ENCODE measurements around the gene OR5AP2. TPM values are rescaled to one million over a fixed set of nuclear protein-coding genes. Genes with fewer than 3 reads are reported as not detected.

The OR5AP2 gene
- total RNA-seq, 4 donors from 2014 or later, result not detected

DNA sequence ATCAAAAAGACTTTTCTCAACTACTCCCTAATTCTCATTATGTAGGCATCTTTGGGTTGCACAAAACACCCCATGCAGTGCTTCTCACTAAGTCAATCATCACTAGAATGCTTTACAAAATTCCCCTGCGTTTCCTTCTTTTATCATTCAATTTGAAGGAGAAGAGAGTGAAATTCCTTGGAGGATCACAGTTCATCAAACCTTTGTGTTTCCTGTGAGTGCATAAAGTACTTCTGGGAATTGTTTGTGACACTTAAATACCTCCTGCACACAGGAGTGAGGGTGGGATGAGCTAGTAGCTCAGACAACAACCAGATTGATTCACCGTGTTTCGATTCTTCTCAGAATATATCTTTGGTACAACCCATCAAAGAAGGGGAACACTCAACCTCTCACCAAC, 17.5 kb upstream of the OR5AP2 start:
- Histone ChIP-seq H3K36me3 (no peaks in the 10 kb centered on the region), H3K27me3 (no peaks in the 10 kb centered on the region), H3K9me3 (no peaks in the 10 kb centered on the region), H3K27ac (no peak overlapping the region), H3K4me1 (no peaks in the 10 kb centered on the region), H3K4me3 (no peak overlapping the region)
- TF ChIP-seq, protein P1, sequence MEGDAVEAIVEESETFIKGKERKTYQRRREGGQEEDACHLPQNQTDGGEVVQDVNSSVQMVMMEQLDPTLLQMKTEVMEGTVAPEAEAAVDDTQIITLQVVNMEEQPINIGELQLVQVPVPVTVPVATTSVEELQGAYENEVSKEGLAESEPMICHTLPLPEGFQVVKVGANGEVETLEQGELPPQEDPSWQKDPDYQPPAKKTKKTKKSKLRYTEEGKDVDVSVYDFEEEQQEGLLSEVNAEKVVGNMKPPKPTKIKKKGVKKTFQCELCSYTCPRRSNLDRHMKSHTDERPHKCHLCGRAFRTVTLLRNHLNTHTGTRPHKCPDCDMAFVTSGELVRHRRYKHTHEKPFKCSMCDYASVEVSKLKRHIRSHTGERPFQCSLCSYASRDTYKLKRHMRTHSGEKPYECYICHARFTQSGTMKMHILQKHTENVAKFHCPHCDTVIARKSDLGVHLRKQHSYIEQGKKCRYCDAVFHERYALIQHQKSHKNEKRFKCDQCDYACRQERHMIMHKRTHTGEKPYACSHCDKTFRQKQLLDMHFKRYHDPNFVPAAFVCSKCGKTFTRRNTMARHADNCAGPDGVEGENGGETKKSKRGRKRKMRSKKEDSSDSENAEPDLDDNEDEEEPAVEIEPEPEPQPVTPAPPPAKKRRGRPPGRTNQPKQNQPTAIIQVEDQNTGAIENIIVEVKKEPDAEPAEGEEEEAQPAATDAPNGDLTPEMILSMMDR (IDR thresholded peaks at IDR 0.05), result no peak
- TF ChIP-seq EP300 (IDR thresholded peaks at IDR 0.05) (no peak), POLR2A (IDR thresholded peaks at IDR 0.05) (no peak), POLR2AphosphoS5 (IDR thresholded peaks at IDR 0.05) (no peak)
- no peak for ATAC-seq
- 10 to 12% methylated on average over 3 of the region's 3 CpGs for WGBS, 2 donors (ENCODE audit: low coverage in 1 of 2)

DNA sequence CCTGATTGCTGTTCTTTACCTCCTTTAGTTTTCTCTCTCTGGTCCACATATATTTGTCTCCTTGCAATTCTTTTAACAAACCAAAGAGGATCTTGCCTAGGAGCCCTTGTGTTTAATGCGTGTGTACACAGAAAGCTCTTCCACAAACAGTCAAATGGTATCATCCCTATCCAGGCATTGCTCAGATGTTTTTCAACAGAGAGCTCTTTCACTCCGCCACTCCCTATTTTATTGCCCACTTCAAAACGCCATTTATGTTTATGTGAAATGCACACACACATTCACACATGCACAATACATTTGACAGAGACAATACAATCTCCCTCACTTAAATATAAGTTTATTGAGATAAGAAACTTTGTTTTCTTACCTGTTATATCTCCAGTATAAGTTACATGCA, 4.7 kb downstream of the OR5AP2 start:
- no peak for ATAC-seq
- TF ChIP-seq POLR2AphosphoS5 (IDR thresholded peaks at IDR 0.05), result no peak
- TF ChIP-seq EP300 (IDR thresholded peaks at IDR 0.05), result no peak
- TF ChIP-seq, protein P1 (IDR thresholded peaks at IDR 0.05), result no peak
- TF ChIP-seq POLR2A (IDR thresholded peaks at IDR 0.05), result no peak
- H3K27me3 ChIP-seq, result no peaks in the 10 kb centered on the region
- H3K4me1 ChIP-seq, result no peaks in the 10 kb centered on the region
- WGBS, 2 donors (ENCODE audit: low coverage in 1 of 2), result 65 to 78% methylated on average over 3 of the region's 3 CpGs
- peaks cover 0 to 7% (median 0%) of the 10 kb centered on the region in 3 donors for H3K9me3 ChIP-seq
- H3K4me3 ChIP-seq, result no peak overlapping the region
- H3K27ac ChIP-seq, result no peak overlapping the region
- H3K36me3 ChIP-seq, result no peaks in the 10 kb centered on the region

DNA sequence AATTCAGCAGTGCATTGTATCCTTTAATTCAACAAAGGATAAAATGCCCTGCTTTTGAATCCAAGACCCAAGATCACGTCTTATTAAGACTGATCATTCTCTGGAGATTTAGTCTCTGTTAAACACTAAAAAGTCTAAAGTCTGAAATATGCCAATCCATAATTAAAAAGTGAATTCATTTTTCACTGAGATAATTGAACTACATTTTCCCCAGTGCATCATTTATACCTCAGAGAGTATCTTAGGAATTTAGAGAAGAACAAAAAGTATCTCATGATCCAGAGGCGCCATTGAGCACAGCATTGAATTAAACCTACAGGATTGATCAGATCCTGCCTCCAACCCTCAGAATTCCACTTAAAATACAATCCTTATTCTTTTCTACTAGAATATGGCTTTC, 5.4 kb downstream of the OR5AP2 start:
- 61 to 91% methylated on average over 2 of the region's 2 CpGs for whole genome bisulfite sequencing, 2 donors (ENCODE audit: low coverage in 1 of 2)
- Histone ChIP-seq H3K4me3 (no peak overlapping the region), H3K27ac (no peak overlapping the region), H3K27me3 (no peaks in the 10 kb centered on the region), H3K36me3 (no peaks in the 10 kb centered on the region), H3K9me3 (peaks cover 0 to 2% (median 0%) of the 10 kb centered on the region in 3 donors), H3K4me1 (no peaks in the 10 kb centered on the region)
- no peak for TF ChIP-seq POLR2AphosphoS5 (IDR thresholded peaks at IDR 0.05)
- no peak for TF ChIP-seq POLR2A (IDR thresholded peaks at IDR 0.05)
- TF ChIP-seq, protein P1 (IDR thresholded peaks at IDR 0.05), result no peak
- no peak for TF ChIP-seq EP300 (IDR thresholded peaks at IDR 0.05)
- ATAC-seq, result no peak

DNA sequence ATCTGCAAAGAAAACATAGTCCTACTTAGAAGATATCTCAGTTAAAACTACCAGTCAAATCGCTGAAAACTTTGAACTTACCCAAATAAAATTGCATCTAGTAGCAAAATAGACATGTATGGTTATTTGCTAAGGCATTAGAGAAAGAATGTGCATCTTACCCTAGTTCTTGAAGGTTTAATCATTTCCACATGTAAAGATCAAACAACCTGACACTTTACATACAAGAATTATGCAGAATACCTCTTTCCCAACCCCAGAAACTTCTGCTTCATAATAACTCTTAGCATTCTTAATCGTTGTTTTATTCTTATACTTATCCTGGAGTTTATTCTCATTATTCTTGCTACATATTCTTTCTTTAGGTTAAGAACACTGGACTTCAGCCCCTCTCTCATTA, 9.9 kb downstream of the OR5AP2 start:
- Histone ChIP-seq H3K4me1 (no peaks in the 10 kb centered on the region), H3K27me3 (no peaks in the 10 kb centered on the region), H3K36me3 (no peaks in the 10 kb centered on the region), H3K27ac (no peak overlapping the region), H3K4me3 (no peak overlapping the region), H3K9me3 (no peaks in the 10 kb centered on the region)
- ATAC-seq, result no peak
- TF ChIP-seq POLR2AphosphoS5 (IDR thresholded peaks at IDR 0.05) (no peak), EP300 (IDR thresholded peaks at IDR 0.05) (no peak), POLR2A (IDR thresholded peaks at IDR 0.05) (no peak)
- TF ChIP-seq, protein P1 (IDR thresholded peaks at IDR 0.05), result no peak
- 68 to 84% methylated on average over 2 of the region's 2 CpGs for WGBS, 2 donors (ENCODE audit: low coverage in 1 of 2)

DNA sequence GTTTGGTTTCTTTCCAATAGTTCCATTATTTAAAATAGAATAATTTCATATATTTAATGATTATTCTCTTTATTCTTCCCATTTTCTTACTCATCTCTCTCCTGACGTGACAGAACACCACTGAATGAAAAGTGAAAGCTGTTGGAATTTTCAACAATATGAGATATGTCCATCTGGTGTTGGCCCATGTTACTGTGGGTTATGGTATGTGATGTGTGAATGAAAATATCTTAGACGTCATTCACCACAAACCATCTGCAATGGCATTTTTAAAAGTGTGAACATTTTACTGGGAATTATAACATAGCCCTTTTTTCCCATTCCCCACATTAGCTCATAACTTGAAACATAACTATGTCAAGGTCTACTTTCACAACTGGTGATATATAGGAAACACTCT, 16.3 kb downstream of the OR5AP2 start:
- 51 to 65% methylated on average over 2 of the region's 2 CpGs for WGBS, 2 donors (ENCODE audit: low coverage in 1 of 2)
- no peak for ATAC-seq
- H3K4me3 ChIP-seq, result no peak overlapping the region
- no peak overlapping the region for H3K27ac ChIP-seq
- TF ChIP-seq, protein P1 (IDR thresholded peaks at IDR 0.05), result no peak
- TF ChIP-seq POLR2A (IDR thresholded peaks at IDR 0.05) (no peak), POLR2AphosphoS5 (IDR thresholded peaks at IDR 0.05) (no peak), EP300 (IDR thresholded peaks at IDR 0.05) (no peak)
- H3K4me1 ChIP-seq, result no peaks in the 10 kb centered on the region
- no peaks in the 10 kb centered on the region for H3K27me3 ChIP-seq
- no peaks in the 10 kb centered on the region for H3K36me3 ChIP-seq
- no peaks in the 10 kb centered on the region for H3K9me3 ChIP-seq
